IPS-20b (cell line): ENCODE data around the gene ZSCAN22.

Source experiments
- H3K27ac ChIP-seq: one replicate; pipeline ENCODE4 v1.5.1; 2013; ENCODE audit warnings: low read length
- H3K27me3 ChIP-seq: 2 replicates; pipeline ENCODE4 v1.6.1; 2013; ENCODE audit warnings: mild to moderate bottlenecking, low read length, inconsistent platforms; ENCODE audit not compliant: insufficient read depth
- H3K36me3 ChIP-seq: 2 replicates; pipeline ENCODE4 v1.6.1; 2013; ENCODE audit warnings: low read depth, mild to moderate bottlenecking, inconsistent platforms, low read length, moderate library complexity; ENCODE audit not compliant: insufficient read depth
- H3K4me1 ChIP-seq: 2 replicates; pipeline ENCODE4 v1.6.1; 2013; ENCODE audit warnings: mild to moderate bottlenecking, control low read depth, inconsistent platforms, low read length, moderate library complexity; ENCODE audit not compliant: insufficient read depth
- H3K4me3 ChIP-seq: 2 replicates; pipeline ENCODE4 v1.5.1; 2013; ENCODE audit warnings: mild to moderate bottlenecking, low read length, inconsistent platforms
- H3K9ac ChIP-seq: 2 replicates; pipeline ENCODE4 v1.6.1; 2013; ENCODE audit warnings: low read depth, mild to moderate bottlenecking, inconsistent platforms, low read length, moderate library complexity
- H3K9me3 ChIP-seq: 2 replicates; pipeline ENCODE4 v1.6.1; 2013; ENCODE audit warnings: mild to moderate bottlenecking, low read depth, low read length, inconsistent platforms; ENCODE audit not compliant: insufficient read depth

Gene ZSCAN22

GRCh38 chr19:58354478-58355030 lies 27.8 kb downstream of the ZSCAN22 start:
- no peaks in the 10 kb centered on the region for H3K27me3 ChIP-seq
- no peak overlapping the region for H3K27ac ChIP-seq
- H3K4me3 ChIP-seq = no peak overlapping the region
- no peaks in the 10 kb centered on the region for H3K9me3 ChIP-seq
- H3K36me3 ChIP-seq = no peaks in the 10 kb centered on the region
- no peak overlapping the region for H3K9ac ChIP-seq
- H3K4me1 ChIP-seq = no peaks in the 10 kb centered on the region

DNA sequence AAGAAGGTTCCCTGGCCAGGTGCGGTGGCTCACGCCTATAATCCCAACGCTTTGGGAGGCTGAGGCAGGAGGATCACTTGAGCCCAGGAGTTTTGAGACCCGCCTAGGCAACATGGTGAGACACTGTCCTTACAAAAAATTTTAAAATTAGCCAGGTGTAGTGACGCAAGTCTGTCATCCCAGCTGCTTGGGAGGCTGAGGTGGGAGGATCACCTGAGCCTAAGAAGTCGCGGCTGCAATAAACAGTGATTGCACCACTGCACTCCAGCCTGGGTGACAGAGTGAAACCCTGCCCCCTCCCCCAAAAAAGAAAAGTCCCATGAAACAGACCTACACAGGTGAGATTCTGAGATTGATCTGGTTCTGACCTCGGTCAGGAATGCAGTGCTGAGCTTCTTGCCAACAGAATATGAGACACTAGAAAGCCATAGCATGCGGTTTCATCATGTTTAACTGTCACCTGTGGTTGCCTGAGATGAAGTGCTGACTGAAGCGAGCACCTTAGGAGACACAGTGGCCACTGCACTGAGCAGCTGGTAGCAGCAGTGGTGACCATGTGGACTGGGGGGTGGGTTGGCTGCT lies 28.5 kb downstream of the ZSCAN22 start:
- H3K36me3 ChIP-seq = no peaks in the 10 kb centered on the region
- H3K4me3 ChIP-seq = no peak overlapping the region
- H3K27me3 ChIP-seq = no peaks in the 10 kb centered on the region
- H3K4me1 ChIP-seq = no peaks in the 10 kb centered on the region
- H3K9ac ChIP-seq = no peak overlapping the region
- no peak overlapping the region for H3K27ac ChIP-seq
- H3K9me3 ChIP-seq = no peaks in the 10 kb centered on the region

GRCh38 chr19:58355908-58356765 lies 29.3 kb downstream of the ZSCAN22 start:
- no peaks in the 10 kb centered on the region for H3K27me3 ChIP-seq
- H3K9ac ChIP-seq = no peak overlapping the region
- no peak overlapping the region for H3K4me3 ChIP-seq
- H3K36me3 ChIP-seq = no peaks in the 10 kb centered on the region
- H3K27ac ChIP-seq = no peak overlapping the region
- no peaks in the 10 kb centered on the region for H3K4me1 ChIP-seq
- H3K9me3 ChIP-seq = no peaks in the 10 kb centered on the region

DNA sequence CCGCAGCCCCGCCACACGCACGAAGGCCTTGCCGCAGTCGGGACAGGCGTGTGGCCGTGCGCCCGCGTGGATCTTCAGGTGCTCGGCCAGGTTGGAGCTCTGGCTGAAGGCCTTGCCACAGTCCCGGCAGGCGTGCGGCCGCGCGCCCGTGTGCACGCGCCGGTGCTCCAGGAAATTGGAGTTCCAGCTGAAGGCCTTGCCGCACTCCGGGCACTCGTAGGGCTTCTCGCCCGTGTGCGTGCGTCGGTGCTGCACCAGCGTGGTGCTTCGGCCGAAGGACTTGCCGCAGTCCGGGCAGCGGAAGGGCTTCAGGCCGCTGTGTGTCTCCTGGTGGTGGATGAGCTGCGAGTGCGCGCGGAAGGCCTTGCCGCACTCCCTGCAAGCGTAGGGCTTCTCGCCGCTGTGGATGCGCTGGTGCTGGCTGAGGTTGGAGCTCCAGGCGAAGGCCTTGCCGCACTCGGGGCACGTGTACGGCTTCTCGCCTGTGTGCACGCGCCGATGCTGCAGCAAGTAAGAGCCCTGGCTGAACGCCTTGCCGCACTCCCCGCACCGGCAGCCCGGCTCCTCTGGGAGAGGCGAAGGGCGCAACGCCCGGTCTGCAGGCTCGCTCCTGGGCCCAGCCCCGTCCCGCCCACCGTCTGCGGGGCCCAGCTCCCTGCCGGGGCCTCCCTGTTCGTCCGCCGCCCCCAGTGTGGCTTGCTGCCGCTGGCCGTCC lies 30.1 kb downstream of the ZSCAN22 start:
- Histone ChIP-seq H3K27ac (no peak overlapping the region), H3K4me3 (no peak overlapping the region), H3K36me3 (no peaks in the 10 kb centered on the region), H3K4me1 (no peaks in the 10 kb centered on the region), H3K27me3 (no peaks in the 10 kb centered on the region), H3K9me3 (no peaks in the 10 kb centered on the region), H3K9ac (no peak overlapping the region)

DNA sequence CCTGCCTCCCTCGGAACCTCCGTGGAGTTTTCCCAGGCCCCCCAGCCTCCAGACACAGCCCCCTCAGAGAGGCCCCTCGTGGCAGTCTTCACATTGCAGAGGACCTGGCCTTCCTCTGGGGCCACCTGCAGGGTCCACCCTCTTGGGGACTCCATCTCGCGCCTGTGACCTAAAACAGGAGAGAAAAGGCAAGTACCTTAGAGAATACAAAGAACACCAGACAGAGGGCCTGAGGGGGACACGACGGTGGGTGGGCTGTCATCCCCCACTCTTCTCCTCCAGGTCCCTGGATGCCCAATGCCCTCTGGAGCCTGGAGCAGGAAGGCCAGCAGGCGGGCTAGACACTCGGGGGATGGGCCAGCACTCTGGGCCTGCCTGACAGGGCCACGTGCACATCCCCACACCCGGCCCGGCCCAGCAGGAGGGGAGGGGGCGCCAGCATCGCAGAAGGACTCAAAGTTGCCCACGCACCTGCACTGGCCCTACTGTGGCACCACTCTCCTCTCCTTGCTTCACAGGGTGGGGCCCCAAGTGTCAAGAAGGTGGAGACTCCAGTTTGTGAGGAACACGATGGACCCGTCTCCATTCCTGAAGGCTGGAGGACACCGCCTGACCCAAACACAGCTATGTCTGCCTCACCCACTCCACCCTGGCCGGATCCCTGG lies 30.8 kb downstream of the ZSCAN22 start:
- Histone ChIP-seq H3K9ac (no peak overlapping the region), H3K9me3 (no peaks in the 10 kb centered on the region), H3K4me3 (no peak overlapping the region), H3K4me1 (no peaks in the 10 kb centered on the region), H3K27ac (no peak overlapping the region), H3K27me3 (no peaks in the 10 kb centered on the region), H3K36me3 (no peaks in the 10 kb centered on the region)

DNA sequence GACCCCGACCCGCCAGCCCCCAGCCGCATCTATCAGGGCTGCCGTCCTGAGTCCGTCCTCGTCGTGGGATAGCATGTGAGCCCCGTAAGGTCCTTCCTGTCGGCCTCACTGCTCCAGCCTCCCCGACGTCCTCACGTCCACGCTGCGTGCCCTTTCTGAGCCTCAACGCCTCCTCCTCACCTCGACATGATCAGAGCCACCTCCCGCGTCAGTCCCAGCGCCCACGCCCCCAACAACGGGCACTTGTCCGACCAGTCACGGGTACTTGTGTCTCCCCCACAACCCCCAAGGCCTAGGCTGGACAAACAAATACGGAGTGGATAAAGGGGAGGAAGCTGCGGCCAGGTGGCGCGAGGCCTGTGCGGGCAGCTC lies 35.1 kb downstream of the ZSCAN22 start:
- H3K36me3 ChIP-seq = no peaks in the 10 kb centered on the region
- H3K9ac ChIP-seq = peak overlapping the region; percentile 92
- H3K27me3 ChIP-seq = no peaks in the 10 kb centered on the region
- H3K27ac ChIP-seq = peak overlapping the region; percentile 80
- H3K9me3 ChIP-seq = no peaks in the 10 kb centered on the region
- H3K4me1 ChIP-seq = no peaks in the 10 kb centered on the region
- peak overlapping the region; percentile 75 for H3K4me3 ChIP-seq

DNA sequence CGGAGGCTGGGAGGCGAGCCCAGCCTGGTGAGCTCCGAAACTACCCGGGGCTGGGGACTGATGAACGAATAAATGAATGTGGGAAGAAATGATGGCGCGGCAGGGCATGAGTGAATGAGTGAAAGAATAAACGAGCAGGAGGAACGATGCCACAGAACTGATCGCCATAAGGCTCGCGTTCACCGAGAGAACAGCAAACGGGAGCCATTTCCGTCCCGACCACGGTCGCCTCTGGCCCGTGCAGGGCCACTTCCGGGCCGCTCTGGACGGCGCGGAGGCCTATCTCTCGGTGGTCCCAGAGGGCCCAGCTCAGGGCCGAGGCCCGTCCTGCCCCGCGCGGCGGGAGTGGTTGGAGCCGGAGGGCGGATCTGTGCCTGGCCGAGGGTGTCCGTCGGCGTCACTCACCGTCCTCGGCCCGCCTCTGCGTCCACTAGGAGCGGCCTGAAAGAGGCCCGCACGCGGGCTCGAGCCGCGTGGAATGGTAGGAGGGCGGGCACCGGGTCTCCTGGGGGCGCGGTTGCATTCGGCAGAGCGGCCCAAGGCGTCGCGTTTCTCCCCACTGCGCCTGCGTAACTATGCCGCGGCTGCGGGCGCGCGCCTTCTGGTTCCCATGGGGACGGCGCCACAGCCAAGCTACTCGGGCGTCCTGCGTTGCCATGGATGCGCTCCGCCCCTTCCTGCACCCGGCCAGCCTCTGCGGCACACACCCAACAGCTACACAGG lies 35.6 kb downstream of the ZSCAN22 start, which contains the start of gene ZNF497:
TSS of gene ZNF497 (minus strand) at position 480 of the 723 bp plus-strand sequence. CDS start 5,116 bp downstream, outside the sequence.
- no peaks in the 10 kb centered on the region for H3K27me3 ChIP-seq
- H3K4me3 ChIP-seq = peak within 1 kb of the TSS; percentile 75
- peak within 1 kb of the TSS; percentile 92 for H3K9ac ChIP-seq
- H3K4me1 ChIP-seq = no peaks in the 10 kb centered on the region
- H3K36me3 ChIP-seq = no peaks in the 10 kb centered on the region
- peak within 1 kb of the TSS; percentile 80 for H3K27ac ChIP-seq
- H3K9me3 ChIP-seq = no peaks in the 10 kb centered on the region

DNA sequence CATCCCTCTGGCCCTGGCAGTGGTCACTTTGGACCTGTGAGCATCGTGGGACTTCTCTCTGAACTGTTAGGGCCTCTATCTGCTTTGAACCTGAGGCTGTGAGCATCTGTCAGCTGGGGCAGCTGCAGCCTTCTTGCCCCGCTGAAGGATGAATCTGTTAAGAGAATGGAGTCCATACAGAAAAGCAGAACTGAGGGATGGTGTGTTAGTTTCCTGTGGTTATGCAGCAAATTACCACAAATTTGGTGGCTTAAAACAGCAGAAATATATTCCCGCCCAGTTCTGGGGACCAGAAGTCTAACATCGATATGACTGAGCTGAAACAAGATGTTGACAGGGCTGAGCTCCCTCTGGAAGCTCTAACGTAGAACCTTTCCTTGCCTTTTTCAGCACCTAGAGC lies 37.4 kb downstream of the ZSCAN22 start:
- Histone ChIP-seq H3K27me3 (no peaks in the 10 kb centered on the region), H3K4me3 (no peak overlapping the region), H3K36me3 (no peaks in the 10 kb centered on the region), H3K4me1 (no peaks in the 10 kb centered on the region), H3K9ac (no peak overlapping the region), H3K9me3 (no peaks in the 10 kb centered on the region), H3K27ac (no peak overlapping the region)

DNA sequence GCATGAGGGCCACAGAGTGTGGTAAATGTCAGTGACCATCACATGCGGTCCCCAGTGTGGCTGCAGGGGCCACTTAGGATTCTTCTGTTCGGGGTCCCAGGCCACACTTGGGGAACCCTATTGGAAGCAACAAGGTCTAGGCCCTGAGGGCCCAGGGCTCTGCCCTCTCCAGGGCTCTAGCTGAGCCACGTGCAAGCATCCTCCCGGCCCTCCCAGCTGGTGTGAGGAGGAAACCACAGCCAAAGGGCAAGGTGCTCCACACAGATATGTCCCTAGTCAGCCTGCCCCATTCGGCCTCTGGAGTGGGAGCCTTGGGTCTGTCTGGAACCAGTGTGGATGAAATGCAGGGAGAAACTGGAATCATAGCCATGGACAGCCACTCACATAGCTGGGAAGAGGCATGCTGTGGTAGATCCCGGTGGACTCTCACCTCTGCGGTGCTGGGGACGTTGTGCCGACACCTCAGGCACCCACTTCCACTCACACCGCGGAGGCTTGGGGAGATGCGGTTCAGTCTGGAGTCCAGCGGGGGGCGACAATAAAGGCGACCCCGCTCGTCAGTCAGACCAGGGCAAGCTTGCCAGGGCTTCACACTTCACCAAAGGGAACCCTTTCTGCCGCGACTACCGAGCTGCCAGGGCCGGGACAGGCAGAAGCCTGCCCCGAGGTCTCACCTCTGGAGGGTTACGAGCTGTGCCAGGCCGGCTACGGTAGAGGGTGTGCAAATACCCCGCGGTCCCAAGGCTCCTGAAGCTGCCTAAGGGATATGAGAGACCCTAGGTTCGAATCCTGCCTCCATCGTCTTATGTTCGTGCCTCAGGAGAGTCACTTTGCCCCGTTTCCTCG lies 40.0 kb downstream of the ZSCAN22 start:
- no peaks in the 10 kb centered on the region for H3K27me3 ChIP-seq
- no peak overlapping the region for H3K9ac ChIP-seq

GRCh38 chr19:58367698-58368454 lies 41.1 kb downstream of the ZSCAN22 start:
- H3K9ac ChIP-seq = no peak overlapping the region
- no peak overlapping the region for H3K27ac ChIP-seq
- H3K4me3 ChIP-seq = no peak overlapping the region
- no peaks in the 10 kb centered on the region for H3K4me1 ChIP-seq
- no peaks in the 10 kb centered on the region for H3K27me3 ChIP-seq
- H3K36me3 ChIP-seq = no peaks in the 10 kb centered on the region
- no peaks in the 10 kb centered on the region for H3K9me3 ChIP-seq

More for the DNA sequence above, 40.0 kb downstream of the ZSCAN22 start:
- no peak overlapping the region for H3K4me3 ChIP-seq
- H3K4me1 ChIP-seq = no peaks in the 10 kb centered on the region
- H3K36me3 ChIP-seq = no peaks in the 10 kb centered on the region
- no peak overlapping the region for H3K27ac ChIP-seq
- no peaks in the 10 kb centered on the region for H3K9me3 ChIP-seq
